CD4-positive, alpha-beta T cell treated with Interleukin-6 at 100 ng/mL for 8 hours (primary cell): ENCODE data around the gene ANAPC5.
"Not testable (repeated sequence)": the region's sequence is repeated elsewhere in the genome, so short reads cannot be mapped to it uniquely, and the experiment has no call there.

Source experiments
- DNase-seq: peaks from one replicate; pipeline ENCODE4 v3.0.0-alpha.2; 2020; ENCODE audit warnings: mixed read lengths, low spot score

The ANAPC5 gene, protein sequence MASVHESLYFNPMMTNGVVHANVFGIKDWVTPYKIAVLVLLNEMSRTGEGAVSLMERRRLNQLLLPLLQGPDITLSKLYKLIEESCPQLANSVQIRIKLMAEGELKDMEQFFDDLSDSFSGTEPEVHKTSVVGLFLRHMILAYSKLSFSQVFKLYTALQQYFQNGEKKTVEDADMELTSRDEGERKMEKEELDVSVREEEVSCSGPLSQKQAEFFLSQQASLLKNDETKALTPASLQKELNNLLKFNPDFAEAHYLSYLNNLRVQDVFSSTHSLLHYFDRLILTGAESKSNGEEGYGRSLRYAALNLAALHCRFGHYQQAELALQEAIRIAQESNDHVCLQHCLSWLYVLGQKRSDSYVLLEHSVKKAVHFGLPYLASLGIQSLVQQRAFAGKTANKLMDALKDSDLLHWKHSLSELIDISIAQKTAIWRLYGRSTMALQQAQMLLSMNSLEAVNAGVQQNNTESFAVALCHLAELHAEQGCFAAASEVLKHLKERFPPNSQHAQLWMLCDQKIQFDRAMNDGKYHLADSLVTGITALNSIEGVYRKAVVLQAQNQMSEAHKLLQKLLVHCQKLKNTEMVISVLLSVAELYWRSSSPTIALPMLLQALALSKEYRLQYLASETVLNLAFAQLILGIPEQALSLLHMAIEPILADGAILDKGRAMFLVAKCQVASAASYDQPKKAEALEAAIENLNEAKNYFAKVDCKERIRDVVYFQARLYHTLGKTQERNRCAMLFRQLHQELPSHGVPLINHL

DNA sequence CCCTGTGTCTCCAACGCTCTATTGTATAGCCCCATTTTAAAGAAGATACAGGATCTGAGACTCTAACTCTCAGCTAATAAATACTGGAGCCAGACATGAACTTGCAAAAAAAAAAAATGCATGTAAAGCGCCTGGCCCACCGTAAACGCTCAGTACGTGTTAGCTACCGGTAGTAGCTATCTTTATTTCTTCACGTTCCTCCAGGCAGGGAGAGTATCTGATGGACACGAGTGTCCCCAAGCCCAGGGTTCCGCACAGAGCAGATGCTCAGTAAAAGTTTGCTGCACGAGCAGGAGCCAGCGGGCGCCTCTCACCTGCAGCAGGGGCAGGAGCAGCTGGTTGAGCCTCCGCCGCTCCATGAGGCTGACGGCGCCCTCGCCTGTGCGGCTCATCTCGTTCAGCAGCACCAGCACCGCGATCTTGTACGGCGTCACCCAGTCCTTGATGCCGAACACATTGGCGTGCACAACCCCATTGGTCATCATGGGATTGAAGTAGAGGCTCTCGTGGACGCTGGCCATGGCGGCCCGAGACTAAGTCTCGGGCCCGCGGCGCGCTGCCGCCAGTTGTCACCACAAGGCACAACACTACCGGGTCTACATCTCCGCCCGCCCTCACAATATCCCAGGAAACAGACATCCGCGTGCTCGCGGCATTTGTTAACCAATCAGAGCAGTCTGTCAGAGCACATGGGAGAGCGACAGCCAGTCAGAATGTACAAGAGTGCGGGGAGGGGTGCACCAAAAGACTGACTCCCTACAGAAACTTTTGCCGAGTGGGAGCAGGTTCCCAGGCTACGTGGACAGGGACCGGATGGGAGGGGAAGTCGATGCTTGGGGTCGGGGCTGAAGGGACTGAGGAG, at the start of gene ANAPC5:
TSS of gene ANAPC5 (minus strand) at position 592 of the 862 bp plus-strand sequence. CDS start at position 521, 71 bp downstream.
- DNase-seq, result peak; percentile 94

DNA sequence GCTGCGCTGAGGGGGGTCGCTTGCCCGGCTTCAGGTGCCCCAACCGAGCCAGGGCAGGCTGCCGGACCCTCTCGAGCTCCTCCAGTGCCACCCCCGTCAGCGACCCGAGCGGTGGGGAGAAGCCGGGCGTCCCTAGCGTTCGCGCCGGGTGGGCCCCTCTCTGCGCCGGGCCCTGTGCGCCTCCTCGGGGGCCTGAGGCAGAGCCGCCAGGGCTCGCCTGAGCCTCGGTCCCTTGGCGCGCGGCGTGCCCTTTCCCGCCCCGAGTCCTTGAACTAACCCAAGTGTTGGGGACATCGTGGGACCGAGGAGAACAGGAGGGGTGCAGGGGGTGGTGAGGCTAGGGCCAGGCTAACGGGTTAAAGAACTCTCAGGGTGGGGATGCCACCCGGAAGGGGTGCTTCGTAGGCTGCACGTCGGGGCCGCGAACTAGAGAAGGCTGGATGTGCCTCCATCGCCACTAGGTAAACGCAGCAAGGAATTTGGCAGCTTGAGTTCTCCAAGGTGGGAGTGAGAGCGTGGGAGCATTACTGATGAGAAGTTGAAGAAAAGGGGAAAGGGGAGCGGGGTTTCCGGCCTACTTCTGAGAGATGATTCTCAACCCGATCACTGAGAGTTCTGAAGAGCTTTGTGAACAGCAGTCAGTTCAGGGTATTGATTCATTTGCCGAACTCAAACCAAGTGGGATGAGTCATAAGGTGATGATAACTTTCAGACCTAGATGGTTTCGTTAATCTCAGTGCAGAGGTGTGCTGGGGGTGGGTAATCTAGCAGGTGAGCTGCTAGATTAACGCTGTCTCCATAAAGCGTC, 48.3 kb upstream of the ANAPC5 start:
- peak; percentile 61 for DNase-seq

DNA sequence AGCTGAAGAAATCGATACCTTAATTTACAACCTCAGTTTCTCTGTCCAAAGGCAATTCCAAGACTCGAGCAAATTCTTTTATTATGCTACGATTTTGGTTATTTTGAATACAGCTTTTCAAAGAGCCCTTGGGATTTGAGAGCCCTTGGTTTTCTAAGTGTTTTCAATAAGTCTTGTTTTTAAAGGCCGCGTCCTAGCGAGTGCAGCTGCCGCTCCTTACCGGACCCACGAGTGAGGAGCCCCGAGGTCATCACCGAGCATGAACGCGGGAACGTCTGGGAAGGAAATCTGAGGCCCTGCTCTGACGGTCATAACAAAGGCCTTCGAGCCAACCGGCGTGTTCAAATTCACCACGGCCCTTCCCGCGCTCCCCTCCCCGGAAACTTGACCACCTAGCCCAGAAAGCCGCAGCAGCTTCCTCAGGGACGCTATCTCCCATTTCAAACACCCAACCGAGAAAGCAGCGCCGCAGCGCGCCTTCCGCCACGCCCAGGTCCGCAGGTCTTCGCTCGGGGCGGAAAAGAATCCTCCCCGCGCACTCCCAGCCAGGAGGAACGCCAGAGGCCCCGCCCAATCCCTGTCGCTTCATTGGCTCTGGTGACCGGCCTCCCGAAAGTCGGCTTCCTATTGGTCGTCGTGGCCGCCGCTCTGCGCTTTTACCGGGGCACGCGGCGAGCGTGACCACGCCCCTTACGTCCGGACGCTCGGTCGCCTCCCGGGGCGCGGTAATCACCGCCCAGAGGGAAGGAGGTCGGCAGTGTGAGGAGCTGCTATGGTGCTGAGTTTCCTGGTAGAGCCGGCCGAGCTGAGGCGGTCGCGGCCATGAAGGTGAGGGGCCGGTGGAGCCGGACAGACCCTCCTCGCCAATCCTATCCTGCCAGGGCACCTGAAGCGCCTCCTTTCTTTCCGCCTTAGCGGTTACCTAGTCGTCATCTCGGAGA, 47.5 kb upstream of the ANAPC5 start, which contains the start of gene RNF34:
TSS of gene RNF34 (plus strand) at position 728 of the 941 bp plus-strand sequence. CDS start at position 823, 95 bp downstream.
- DNase-seq, result peak; percentile 99

DNA sequence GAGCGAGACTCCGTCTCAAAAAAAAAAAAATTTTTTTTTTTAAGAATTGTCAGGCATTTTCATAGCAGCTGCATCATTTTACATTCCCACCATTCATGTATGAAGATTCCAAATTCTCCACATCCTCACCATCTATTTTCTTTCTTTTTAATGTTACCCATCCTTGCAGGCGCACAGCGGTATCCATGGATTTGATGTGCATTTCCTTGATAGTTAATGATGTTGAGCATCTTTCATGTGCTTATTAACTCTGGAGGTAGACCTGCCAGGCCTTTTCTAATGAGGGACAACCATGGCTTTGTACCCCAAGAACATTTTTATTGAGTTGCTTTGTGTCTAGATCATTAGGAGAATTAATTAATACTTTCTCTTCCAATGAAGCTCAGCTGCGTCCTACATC, 46.1 kb upstream of the ANAPC5 start:
- DNase-seq, result no peak

DNA sequence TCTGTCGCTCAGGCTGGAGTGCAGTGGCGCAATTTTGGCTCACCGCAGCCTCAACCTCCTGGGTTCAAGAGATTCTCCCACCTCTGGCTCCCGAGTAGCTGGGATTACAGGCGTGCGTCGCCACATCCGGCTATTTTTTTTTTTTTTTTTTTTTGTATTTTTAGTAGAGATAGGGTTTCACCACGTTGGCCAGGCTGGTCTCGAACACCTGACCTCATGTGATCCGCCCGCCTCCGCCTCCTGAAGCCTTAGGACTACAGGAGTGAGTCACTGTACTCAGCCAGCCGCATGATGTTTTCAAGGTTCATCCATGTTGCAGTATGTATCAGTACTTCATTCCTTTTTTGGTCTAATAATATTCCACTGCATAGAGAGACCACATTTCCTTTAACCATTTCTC, 45.3 kb upstream of the ANAPC5 start:
- no peak for DNase-seq

DNA sequence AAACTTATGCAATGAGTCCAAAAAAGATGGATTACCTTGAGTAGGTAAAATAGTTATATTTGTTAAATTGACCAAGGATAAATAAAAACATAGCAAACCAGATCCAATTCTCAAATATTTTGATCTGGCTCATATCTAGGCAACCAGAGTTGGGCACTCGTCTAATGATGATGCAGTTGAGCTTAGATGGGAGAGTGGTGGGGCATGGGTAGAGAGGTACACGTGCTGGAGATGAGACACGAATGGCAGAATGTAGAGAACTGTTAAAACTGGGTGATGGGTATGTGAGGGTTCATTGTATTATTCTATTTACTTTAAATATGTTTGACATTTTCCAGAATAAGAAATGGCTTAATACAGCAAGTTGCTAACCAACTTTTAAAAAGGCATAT, 40.1 kb upstream of the ANAPC5 start:
- no peak for DNase-seq

DNA sequence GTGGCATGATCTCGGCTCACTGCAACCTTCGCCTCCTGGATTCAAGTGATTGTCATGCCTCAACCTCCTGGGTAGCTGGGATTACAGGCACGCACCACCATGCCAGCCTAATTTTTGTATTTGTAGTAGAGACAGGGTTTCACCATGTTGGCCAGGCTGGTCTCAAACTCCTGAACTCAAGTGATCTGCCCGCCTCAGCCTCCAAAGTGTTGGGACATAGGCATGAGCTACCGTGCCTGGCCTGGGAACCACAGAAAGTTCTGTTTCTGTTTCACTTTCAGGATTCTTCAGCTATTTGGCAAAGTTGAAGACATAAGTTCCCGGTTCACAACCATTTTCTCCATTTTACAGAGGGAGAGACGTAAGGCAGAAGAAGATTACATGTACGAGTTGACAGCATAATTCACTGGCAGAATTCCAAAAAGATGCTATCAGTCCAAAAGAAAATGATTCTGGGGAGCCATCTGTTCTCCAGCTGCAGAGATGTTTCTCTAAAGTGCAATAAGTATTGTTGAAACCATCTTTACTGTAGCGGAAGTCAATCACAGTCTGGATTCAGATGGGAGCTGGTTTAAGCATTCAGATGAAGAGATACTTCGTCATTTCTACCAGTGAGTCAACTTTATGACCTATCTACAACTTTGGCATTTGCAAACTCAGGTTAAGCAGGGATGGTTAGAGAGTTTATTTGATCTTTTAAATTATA, 39.6 kb upstream of the ANAPC5 start:
- peak; percentile 15 for DNase-seq

DNA sequence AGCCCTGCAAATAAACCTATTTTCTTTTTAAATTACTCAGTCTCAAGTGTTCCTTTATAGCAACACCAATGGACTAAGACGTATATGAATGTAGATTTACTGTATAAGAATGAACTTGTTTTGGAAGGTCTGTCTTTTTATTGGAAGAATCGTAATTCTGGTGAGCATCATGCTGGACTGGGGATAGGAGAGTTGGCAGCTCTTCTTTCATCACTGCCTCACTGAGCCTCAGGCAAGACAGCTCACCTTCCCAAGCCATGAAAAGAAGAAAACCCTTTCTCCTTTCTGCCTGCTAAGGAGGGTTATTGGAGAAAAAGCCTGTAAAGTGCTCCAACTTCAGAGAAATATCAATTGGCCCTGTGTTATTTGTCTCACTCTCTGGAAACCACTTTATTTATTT, 38.6 kb upstream of the ANAPC5 start:
- DNase-seq, result no peak

DNA sequence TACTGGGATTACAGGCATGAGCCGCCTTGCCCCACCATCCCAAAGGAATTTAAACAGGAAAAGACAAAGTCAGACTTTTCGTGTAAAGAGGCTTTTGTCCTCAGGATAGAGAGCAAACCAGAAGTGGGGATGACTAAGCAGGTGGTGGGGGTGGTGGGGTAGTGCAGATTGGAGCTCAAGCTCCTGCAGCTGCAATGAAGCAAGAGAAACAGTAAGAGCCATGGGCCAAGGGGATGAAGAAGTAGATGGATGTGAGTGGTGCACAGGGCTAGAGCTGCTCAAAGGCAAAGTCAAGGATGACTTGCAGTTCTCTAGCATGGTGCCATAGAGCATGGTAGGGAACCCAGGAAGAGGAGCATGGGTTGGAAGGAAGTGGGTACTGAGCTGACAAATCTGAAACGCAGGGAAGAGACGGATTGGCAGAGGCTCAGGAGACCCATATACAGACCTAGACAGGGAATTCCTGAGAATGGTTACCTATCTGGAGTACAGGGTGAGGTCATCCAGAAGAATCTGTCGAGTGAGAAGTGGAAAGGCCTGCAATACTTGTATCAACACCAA, 36.3 kb upstream of the ANAPC5 start:
- no peak for DNase-seq

DNA sequence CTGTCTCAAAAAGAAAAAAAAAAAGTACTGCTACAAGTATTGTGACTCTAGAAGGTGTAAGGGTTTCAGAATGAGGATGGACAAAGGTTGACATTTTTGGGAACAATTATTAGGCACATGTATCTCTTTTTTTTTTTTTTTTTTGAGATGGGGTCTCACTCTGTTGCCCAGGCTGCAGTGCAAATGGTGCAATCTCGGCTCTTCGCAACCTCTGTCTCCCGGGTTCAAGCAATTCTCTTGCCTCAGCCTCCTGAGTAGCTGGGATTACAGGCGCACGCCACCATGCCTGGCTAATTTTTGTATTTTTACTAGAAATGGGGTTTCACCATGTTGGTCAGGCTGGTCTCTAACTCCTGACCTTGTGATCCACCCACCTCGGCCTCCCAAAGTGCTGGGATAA, 32.7 kb upstream of the ANAPC5 start:
- DNase-seq, result not testable (repeated sequence)

DNA sequence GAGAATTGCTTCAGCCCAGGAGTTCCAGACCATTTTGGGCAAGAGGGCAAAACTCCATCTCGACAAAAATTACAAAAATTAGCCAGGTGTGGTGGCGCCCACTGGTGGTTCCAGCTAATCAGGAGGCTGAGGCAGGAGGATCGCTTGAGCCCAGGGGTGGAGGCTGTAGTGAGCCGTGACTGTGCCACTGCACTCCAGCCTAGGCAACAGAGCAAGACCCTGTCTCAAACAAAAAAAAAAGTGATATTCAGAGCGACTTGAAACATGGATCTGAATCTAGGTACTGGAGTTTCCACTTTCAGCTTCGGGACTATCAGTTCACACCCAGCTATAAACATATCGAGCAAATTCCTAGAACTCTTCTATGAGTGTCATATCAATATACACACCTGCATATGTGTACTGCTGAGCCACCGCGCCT, 31.4 kb upstream of the ANAPC5 start:
- DNase-seq, result no peak

DNA sequence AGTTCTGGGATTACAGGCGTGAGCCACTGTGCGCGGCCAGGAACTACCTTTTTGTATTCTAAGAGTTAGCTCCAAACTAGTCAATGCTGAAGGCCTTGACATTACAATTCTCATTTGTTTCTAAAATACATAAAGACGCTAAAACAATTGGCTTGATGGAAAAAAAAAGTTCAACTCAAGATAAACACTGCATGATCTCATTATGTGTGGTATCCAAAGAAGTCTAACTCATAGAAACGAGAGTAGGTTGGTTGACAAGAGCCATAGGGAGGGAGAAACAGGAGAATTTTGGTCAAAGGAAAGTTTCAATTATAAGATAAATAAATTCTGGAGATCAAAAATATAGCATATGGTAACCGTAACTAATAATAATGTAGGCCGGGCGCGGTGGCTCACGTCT, 27.7 kb upstream of the ANAPC5 start:
- no peak for DNase-seq

DNA sequence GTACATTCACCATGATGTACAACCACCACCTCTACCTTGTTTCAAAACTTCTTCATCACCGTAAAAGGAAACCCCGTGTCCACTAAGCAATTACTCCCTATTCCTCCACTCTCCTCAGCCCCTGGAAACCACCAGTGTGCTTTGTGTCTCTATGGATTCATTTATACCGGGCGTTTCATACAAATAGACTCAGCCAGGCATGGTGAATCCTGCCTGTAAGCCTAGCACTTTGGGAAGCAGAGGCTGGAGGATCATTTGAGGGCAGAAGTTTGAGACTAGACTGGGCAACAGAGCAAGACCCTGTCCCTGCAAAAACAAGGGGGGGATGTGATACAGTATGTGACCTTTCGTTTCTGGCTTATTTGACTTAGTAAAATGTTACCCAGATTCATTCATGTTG, 26.5 kb upstream of the ANAPC5 start:
- DNase-seq, result no peak

DNA sequence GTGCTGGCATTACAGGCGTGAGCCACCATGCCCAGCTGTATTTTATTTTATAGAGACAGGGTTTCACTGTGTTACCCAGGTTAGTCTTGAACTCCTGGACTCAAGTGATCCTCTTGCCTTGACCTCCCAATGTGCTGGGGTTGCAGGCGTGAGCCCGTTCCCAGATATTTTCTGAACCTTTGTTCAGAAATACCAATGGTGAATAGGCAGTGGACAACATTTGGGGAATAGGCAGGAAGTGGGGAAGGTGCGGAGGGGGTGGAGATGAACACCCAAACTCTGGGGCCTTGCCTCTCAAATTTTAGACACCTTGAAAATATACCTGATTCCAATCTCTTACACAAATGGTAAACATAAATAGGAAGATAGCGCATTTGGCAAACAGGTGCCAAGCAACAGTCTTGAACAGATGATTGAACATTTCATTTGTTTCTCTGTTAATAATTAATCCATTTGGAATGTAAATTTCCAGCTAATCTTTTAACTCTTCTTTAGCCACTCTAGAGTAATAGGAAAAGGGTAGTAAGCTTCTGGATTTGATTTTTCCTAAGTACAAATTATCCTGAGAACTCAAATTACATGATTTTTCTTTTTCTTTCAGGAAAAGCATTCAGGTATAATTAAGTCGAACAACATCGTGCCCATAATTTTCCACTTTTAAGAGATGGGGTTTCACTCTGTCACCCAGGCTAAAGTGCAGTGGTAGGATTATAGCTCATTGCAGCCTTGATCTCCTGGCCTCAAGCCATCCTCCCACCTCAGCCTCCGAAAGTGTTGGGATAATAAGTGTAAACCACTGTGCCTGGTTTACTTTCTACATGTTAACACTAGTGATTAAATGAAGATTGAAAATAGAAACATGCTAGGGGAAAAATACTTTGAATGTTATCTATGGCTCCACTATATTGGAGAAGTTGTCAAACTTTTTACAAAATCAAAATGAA, 24.8 kb upstream of the ANAPC5 start:
- no peak for DNase-seq

DNA sequence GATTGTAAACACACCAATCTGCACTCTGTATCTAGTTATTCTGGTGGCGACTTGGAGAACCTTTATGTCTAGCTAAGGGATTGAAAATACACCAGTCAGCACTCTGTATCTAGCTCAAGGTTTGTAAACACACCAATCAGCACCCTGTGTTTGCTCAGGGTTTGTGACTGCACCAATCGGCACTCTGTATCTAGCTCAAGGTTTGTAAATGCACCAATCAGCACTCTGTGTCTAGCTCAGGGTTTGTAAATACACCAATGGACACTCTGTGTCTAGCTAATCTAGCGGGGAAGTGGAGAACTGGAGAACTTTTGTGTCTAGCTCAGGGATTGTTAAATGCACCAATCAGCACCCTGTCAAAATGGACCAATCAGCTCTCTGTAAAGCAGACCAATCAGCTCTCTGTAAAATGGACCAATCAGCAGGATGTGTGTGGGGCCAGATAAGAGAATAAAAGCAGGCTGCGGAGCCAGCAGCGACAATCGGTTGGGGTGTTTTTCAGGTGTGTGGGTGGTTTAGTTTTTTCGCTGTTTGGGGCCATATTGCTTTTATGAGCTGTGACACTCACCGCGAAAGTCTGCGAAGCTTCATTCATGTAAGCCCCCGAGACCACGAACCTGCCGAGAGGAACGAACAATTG, 22.9 kb upstream of the ANAPC5 start:
- DNase-seq, result not testable (repeated sequence)

DNA sequence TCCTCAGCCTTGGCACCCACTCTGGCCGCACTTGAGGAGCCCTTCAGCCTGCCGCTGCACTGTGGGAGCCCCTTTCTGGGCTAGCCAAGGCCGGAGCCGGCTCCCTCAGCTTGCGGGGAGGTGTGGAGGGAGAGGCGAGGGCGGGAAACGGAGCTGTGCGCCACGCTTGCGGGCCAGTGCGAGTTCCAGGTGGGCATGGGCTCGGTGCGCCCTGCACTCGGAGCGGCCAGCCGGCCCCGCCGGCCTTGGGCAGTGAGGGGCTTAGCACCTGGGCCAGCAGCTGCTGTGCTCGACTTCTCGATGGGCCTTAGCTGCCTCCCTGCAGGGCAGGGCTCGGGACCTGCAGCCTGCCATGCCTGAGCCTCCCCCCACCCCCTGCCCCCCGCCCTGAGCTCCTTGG, 22.1 kb upstream of the ANAPC5 start:
- DNase-seq, result not testable (repeated sequence)

DNA sequence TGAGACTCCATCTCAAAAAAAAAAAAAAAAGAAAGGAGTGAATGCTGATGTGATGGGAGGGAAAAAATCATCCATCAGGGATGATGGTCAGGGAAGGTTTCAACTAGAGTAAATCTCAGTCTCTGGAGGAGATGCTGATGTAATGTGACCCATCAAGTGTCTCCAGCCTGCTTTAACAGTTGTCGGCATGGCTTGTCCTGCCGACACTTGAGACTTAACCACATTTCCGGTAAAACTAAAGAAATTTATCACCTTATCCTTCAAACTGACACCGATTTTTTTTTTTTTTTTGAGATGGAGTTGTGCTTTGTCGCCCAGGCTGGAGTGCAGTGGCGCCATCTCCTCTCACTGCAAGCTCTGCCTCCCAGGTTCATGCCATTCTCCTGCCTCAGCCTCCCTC, 21.5 kb upstream of the ANAPC5 start:
- DNase-seq, result no peak

DNA sequence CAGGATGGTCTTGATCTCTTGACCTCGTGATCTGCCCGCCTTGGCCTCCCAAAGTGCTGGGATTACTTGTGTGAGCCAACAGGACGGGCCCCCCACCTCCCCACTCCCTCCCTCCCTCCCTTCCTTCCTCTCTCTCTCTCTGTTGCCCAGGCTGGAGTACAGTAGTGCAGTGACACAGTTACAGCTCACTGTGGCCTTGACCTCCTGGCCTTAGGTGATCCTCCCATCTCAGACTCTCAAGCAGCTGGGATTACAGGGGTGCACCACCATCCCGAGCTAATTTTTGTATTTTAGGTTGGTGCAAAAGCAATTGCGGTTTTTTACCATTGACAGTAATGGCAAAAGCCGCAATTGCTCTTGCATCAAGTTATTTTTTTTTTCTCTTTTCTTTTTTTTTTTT, 19.2 kb upstream of the ANAPC5 start:
- no peak for DNase-seq
